GM08714 (cell line): Measurements from ENCODE around the gene CDC14A.
"Not testable (repeated sequence)": the region's sequence is repeated elsewhere in the genome, so short reads cannot be mapped to it uniquely, and the experiment has no call there.

Experiments used
- H3K4me3 ChIP-seq: fragments of 200-500 bp; sonication (Bioruptor generic); 2 replicates; pipeline ENCODE4 v1.5.1; 2014; ENCODE audit warnings: mild to moderate bottlenecking, low read length, inconsistent platforms
- ZNF274 ChIP-seq: IDR thresholded peaks from 2 replicates; pipeline ENCODE4 v1.6.1; 2012; ENCODE audit warnings: mild to moderate bottlenecking, low read depth, low read length

CDC14A gene

DNA sequence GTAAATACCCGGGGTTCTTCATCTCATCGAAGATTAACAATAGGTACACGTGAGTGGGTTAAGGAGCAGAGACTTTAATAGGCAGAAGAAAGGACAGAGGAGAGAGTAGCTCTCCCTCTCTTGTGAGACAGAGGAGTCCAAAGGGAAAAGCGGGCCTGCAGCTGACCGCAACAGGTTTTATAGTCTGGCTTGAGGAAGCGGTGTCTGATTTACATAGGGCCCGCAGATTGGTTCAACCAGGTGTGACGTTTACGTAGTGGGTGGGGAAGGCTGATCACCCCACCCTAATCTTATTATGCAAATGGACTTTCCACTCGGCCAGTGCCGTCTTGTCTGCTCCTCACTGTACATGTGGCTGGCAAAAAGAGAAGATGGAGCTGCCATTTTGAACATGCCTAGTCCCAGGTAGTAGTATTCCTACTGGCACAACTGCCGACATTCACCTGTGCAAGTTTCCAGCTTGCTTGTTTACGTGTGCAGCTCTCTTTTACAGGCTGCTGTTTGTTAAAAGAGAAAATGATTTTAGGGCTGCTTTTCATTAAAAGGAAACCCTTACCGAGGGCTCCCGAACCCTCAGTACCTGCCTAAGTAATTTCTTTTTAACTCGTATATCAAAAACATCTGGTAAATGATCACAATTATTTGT is 10.6 kb downstream of the CDC14A start:
- no peak overlapping the region for H3K4me3 ChIP-seq

DNA sequence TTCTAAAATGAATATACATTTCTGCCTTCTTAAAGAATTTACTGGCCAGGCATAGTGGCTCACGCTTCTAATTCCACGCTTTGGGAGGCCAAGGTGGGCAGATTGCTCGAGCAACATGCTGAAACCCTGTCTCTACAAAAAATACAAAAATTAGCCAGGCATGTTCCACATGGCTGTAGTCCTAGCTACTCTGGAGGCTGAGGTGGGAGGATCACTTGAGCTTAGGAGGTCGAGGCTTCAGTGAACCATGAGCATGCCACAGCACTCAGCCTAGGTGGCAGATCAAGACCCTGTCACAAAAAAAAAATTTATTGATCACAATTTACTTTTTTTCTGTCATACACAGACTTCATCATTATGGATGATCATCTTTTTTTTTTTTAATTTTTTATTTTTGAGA is 11.5 kb downstream of the CDC14A start:
- no peak for TF ChIP-seq ZNF274

More for the DNA sequence above, 10.6 kb downstream of the CDC14A start:
- no peak for TF ChIP-seq ZNF274

GRCh38 chr1:100364697-100365096 is 12.4 kb downstream of the CDC14A start:
- no peak overlapping the region for H3K4me3 ChIP-seq

More for the DNA sequence above, 11.5 kb downstream of the CDC14A start:
- H3K4me3 ChIP-seq = no peak overlapping the region

DNA sequence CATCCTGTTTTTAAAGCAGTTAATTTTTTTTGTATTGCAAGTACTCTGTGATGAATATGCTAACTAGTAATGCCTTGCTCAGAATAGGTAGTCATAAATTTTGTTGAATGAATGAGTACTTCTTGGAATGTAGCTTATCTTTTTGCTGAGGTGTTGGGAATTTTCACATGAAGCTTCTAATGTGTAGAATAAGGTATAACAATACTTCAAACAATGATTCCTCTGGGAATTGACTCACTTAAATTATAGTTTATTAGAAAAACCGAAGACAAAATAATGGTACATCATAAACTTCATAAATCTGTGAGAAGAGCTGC is 13.9 kb downstream of the CDC14A start:
- no peak for TF ChIP-seq ZNF274
- no peak overlapping the region for H3K4me3 ChIP-seq

More at GRCh38 chr1:100364697-100365096, 12.4 kb downstream of the CDC14A start:
- TF ChIP-seq ZNF274 = no peak

DNA sequence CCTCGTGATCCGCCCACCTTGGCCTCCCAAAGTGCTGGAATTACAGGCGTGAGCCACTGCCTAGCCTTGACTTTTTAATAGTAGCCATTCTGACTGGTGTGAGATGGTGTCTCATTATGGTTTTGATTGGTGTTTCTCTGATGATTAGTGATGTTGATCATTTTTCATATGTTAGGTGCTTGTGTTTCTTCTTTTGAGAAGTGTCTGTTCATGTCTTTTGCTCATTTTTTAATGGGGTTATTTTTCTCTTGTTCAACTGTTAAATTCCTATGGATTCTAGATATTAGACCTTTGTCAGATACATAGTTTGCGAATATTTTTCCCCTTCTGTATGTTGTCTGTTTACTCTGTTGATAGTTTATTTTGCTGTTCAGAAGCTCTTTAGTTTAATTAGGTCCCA is 17.0 kb downstream of the CDC14A start:
- H3K4me3 ChIP-seq = not testable (repeated sequence)

GRCh38 chr1:100373953-100374352 is 21.6 kb downstream of the CDC14A start:
- H3K4me3 ChIP-seq = not testable (repeated sequence)

- H3K4me3 ChIP-seq = not testable (repeated sequence)
These were observed 24.6 kb downstream of the CDC14A start for GRCh38 chr1:100376890-100377289.

DNA sequence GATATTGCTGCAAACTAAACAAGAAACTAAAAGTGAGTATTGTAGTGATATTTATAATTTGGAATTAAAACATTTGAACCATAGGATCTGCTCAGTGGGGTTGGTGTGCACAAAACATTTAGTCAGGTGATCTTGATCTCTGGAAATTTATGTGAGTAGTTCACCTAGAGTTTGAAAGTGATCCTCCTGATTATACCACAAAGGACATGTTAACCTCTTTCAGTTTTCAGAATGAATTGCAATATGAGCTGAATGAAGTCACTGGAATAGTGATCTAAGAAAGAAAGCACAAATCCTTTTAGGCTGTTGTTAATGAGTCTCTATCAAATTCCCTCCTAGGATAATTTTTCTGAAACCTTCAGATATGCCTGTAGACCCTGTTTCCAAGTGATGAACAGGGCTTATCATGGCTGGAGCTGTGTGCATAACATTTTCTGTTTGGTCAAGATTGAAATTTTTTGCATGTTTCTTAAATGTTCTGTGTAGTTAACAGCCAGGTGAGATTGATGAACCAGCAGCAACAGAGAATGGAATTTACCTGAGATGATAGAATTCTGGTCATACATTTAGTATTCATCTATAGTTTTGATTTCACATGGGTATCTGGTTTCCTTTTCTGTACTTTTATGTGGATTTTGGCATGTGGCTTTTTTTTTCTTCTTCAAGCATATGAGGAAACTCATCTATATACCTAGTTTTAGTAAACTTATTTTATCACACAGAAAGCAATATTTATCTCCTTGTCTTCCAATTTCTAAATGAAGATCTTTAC is 25.5 kb downstream of the CDC14A start:
- no peak for TF ChIP-seq ZNF274
- H3K4me3 ChIP-seq = no peak overlapping the region

GRCh38 chr1:100378956-100379355 is 26.6 kb downstream of the CDC14A start:
- H3K4me3 ChIP-seq = no peak overlapping the region
- no peak for TF ChIP-seq ZNF274

DNA sequence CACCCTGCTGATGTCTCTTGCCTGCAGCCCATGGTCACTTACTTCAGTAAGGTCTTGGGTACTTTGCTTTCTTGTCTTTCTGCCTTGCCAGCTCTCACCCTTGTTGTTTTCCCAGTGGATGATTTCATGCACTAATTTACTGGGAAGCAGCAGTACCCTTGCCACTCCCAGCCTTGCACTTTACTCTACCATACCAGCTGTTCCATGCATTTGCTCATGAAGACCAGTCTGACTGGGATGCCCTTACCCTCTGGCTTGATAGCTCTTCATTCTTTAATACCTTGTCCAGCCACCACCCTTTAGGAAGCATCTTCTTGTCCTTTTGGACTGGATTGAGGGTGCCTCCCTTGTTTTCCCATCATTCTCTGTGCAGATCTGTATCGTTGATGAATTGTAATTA is 28.3 kb downstream of the CDC14A start:
- no peak for TF ChIP-seq ZNF274
- H3K4me3 ChIP-seq = no peak overlapping the region

DNA sequence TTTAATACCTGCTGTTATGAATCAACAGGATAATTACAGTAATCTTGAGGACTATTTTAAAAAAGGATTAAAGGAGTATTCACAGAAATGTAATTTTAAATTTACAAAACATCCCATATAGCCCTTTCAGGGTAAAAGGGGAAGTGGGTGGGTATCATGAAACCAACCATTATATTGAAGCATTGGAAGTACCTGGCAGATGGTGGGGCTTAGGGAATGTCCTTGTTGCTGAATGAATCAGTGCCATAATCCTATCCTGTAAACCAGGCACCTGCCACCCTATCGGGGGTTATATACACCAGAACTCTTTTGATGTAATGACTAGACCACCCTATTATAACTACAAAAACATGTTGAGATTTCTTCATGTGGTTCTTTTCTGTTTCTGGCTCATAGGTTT is 30.4 kb downstream of the CDC14A start:
- no peak overlapping the region for H3K4me3 ChIP-seq
- no peak for TF ChIP-seq ZNF274

GRCh38 chr1:100383743-100384405 is 31.6 kb downstream of the CDC14A start:
- no peak overlapping the region for H3K4me3 ChIP-seq
- TF ChIP-seq ZNF274 = no peak

DNA sequence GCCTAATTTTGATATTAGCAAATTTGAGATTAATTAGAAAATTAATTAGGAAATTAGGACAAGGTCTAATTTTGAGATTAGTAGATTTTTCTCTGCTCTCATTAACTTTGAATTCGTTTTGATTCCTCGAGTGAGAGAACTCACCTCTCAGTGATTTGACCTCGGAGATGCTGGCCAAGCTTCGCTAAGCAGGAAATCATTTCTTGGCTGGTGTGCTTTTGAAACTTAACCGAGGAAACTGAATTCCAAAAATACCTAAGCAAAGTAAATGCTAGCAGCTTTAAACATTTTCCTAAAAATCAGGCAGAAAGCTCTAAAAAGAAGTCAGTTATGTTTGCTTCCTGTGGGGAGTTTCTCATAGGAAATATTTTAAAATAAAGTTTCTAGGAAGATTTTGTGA is 34.9 kb downstream of the CDC14A start:
- no peak for TF ChIP-seq ZNF274
- peak overlapping the region; percentile 50; the same call in 1 of the 2 replicates for H3K4me3 ChIP-seq

- H3K4me3 ChIP-seq = no peak overlapping the region; the same call in 1 of the 2 replicates
These were observed 35.5 kb downstream of the CDC14A start for GRCh38 chr1:100387657-100388350.

DNA sequence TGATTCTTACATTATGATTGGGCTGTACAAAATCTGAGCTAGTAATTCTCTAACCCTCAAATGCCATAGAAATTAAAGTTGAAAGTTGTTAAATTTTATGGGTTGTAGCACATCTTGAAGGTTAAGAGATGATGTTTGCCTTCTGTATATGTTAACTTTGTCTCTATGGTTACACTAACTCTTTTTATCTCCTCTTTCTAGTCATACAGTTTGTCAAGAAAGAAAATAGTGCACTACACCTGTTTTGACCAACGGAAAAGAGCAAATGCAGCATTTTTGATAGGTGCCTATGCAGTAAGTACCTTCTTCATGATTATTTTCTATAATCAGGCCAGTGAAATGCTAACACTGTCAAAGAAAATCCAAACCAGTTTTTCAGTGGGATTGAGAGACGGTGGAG is 38.2 kb downstream of the CDC14A start:
- TF ChIP-seq ZNF274 = no peak
- H3K4me3 ChIP-seq = no peak overlapping the region

More at GRCh38 chr1:100387657-100388350, 35.5 kb downstream of the CDC14A start:
- TF ChIP-seq ZNF274 = no peak
